ENCODE measurements around the gene GTF2A1L. TPM values are rescaled to one million over a fixed set of nuclear protein-coding genes. Genes with fewer than 3 reads are reported as not detected.
"Not testable (repeated sequence)": the region's sequence is repeated elsewhere in the genome, so short reads cannot be mapped to it uniquely, and the experiment has no call there.

Gene GTF2A1L
- total RNA-seq, 1 donor from 2014 or later, result not detected

DNA sequence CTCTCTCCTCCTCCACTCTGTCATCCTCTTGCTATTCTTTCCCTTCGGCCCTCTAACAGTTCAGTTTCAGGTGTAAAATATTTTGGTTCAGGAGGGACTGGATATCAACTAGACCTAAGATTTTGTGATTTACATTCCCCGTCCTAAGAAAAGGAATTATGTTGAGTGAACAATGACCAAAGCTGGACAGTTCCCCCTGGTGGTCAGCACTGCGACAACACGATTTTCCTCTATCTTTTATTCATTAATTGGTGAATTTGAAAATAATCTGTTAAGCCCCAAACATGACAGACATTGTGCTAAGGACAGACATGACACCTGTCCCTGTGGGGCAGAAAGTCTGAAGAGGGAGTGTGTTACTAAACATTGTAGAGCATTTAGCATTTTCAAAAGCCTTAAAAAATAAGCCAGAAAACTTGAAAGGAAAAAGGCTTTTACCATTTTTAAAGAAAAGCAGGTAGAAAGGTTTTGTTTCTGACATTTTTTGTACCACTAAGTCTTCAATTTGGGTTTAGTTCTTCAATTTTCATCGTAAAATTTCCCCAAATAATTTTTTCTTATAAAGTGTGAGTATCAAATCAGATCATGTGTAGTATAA is 28.4 kb upstream of the GTF2A1L start:
- no peak overlapping the region for H3K4me3 Mint-ChIP-seq (ENCODE audit: low read depth)
- no peak for DNase-seq (ENCODE audit: low spot score)
- intact Hi-C loops (cut with micrococcal nuclease), result loop anchor here (5.0 kb wide), 1 partner anchor 142 kb away; no protein-coding TSS in a partner anchor
- no peak overlapping the region for H3K27ac Mint-ChIP-seq
- H3K9me3 Mint-ChIP-seq, result no peaks in the 10 kb centered on the region
- peaks cover 12% of the 10 kb centered on the region for H3K4me1 Mint-ChIP-seq (ENCODE audit: low read depth)
- H3K27me3 Mint-ChIP-seq (ENCODE audit: low read depth), result peaks cover 5% of the 10 kb centered on the region
- H3K36me3 Mint-ChIP-seq (ENCODE audit: low read depth), result no peaks in the 10 kb centered on the region

- Mint-ChIP-seq H3K4me3 (ENCODE audit: low read depth) (no peak overlapping the region), H3K27ac (no peak overlapping the region), H3K9me3 (no peaks in the 10 kb centered on the region), H3K27me3 (ENCODE audit: low read depth) (peaks cover 7% of the 10 kb centered on the region), H3K36me3 (ENCODE audit: low read depth) (no peaks in the 10 kb centered on the region), H3K4me1 (ENCODE audit: low read depth) (peaks cover 12% of the 10 kb centered on the region)
- intact Hi-C loops (cut with micrococcal nuclease), result no loop called here
- no peak for DNase-seq (ENCODE audit: low spot score)
Measured at GRCh38 chr2:48590017-48590416, 27.6 kb upstream of the GTF2A1L start.

DNA sequence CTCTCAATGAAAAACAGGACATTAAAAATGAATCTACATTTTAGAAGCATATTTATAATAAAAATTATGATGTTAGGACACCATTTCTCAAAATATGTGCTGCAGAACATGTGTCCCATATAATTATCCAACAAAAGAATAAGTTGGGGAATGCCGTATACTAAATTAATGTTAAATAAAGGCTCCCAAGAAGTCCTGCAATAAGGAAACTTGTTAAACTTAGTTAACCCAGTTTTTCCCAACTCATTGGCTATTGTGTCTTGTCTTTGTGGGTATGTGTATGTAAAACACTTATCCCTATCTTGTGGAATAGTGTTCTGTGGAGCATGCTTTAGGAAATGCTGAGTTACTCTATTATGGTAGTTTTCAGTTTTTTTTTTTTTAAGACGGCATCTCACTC is 25.6 kb upstream of the GTF2A1L start:
- Mint-ChIP-seq H3K9me3 (no peaks in the 10 kb centered on the region), H3K36me3 (ENCODE audit: low read depth) (no peaks in the 10 kb centered on the region), H3K4me1 (ENCODE audit: low read depth) (peaks cover 6% of the 10 kb centered on the region), H3K27ac (no peak overlapping the region), H3K4me3 (ENCODE audit: low read depth) (no peak overlapping the region), H3K27me3 (ENCODE audit: low read depth) (peaks cover 14% of the 10 kb centered on the region)
- DNase-seq (ENCODE audit: low spot score), result no peak
- intact Hi-C loops (cut with micrococcal nuclease), result no loop called here

DNA sequence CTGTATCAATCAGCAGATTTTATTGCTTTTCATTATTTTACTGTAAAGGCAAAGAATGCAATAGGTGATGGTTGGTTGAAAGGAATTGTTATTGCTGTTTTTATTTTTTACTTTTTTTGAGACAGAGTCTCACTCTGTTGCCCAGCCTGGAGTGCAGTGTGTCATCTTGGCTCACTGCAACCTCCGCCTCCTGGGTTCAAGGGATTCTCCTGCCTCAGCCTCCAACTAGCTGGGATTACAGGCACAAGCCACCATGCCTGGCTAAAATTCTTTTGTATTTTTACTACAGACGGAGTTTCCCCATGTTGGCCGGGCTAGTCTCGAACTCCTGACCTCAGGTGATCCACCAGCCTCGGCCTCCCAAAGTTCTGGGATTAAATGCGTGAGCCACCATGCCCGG is 20.9 kb upstream of the GTF2A1L start:
- DNase-seq (ENCODE audit: low spot score); H3K27ac Mint-ChIP-seq; H3K9me3 Mint-ChIP-seq; H3K4me3 Mint-ChIP-seq (ENCODE audit: low read depth); H3K36me3 Mint-ChIP-seq (ENCODE audit: low read depth); intact Hi-C loops (cut with micrococcal nuclease); H3K4me1 Mint-ChIP-seq (ENCODE audit: low read depth): not testable (repeated sequence)
- peaks cover 13% of the 10 kb centered on the region for H3K27me3 Mint-ChIP-seq (ENCODE audit: low read depth)

DNA sequence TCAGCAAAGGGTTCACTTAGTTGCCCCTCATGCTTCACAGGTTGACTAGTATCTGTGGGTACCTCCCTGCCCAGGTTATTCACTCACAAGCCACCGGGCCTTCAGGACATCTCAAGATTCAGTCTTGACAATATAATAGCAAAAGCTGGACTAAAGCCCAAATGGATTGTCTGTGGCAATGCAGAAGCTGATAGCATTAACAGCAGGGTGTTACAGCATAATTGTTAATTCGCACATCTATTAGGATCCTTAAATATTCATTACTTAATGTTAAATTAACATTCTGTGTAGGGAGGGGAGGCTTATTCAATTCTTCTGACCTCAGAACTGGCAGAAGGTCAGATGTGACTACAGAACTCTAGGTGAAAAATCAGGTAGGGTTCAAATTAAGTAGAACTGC is 20.2 kb upstream of the GTF2A1L start:
- Mint-ChIP-seq H3K4me3 (ENCODE audit: low read depth) (no peak overlapping the region), H3K9me3 (no peaks in the 10 kb centered on the region), H3K27ac (no peak overlapping the region), H3K36me3 (ENCODE audit: low read depth) (no peaks in the 10 kb centered on the region), H3K4me1 (ENCODE audit: low read depth) (peaks cover 2% of the 10 kb centered on the region), H3K27me3 (ENCODE audit: low read depth) (peaks cover 13% of the 10 kb centered on the region)
- intact Hi-C loops (cut with micrococcal nuclease), result no loop called here
- DNase-seq (ENCODE audit: low spot score), result no peak

DNA sequence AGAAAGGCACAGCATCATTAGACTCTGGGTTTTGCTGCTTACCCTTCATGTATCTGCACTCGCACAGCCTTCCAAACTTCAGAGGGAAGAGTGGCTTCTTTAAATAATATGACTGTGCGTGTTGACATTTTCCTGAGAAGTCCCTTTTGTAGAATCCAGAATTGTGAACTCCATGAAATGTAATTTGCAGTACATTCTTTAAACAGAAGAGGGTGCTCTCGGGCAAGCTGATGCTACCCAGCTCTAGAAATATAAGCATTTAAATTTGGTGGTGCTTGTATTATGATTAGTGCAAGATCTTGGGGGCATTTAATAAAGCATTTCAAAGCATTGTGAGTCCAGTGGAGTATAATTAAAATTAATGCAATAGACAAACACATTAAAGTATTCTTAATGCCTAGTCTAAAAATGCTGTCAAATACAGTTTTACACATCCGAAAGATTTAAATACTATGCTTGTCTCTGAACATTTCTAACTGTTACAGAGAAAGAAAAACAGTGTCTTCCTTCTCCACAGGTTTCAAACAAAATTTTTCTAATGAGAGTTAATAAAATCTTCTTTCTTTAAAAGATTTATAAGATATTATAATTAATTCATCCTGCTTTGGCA is 17.3 kb upstream of the GTF2A1L start:
- peaks cover 14% of the 10 kb centered on the region for H3K27me3 Mint-ChIP-seq (ENCODE audit: low read depth)
- intact Hi-C loops (cut with micrococcal nuclease), result no loop called here
- no peak overlapping the region for H3K27ac Mint-ChIP-seq
- DNase-seq (ENCODE audit: low spot score), result no peak
- H3K9me3 Mint-ChIP-seq, result no peaks in the 10 kb centered on the region
- H3K4me3 Mint-ChIP-seq (ENCODE audit: low read depth), result no peak overlapping the region
- H3K36me3 Mint-ChIP-seq (ENCODE audit: low read depth), result no peaks in the 10 kb centered on the region
- peaks cover 4% of the 10 kb centered on the region for H3K4me1 Mint-ChIP-seq (ENCODE audit: low read depth)

DNA sequence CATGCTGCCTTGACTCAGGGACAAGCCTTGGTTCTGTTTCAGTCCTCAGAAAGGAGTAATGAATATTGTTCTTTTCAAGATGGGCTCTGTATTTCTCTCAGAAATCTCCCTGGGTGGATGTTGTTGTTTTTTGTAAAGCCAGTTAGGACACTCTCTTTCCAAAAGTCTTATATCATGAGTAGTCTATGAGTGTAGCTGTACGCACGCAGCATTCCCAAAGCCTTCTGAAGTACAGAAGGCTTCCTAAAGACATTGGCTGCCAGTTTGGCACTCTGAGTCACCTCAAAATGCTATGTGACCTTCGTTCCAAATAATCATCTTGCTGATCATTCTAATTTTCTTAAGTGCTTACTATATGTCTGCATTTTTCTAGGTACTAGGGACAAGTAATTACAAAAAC is 16.7 kb upstream of the GTF2A1L start:
- peaks cover 4% of the 10 kb centered on the region for H3K4me1 Mint-ChIP-seq (ENCODE audit: low read depth)
- peaks cover 9% of the 10 kb centered on the region for H3K27me3 Mint-ChIP-seq (ENCODE audit: low read depth)
- H3K36me3 Mint-ChIP-seq (ENCODE audit: low read depth), result no peaks in the 10 kb centered on the region
- no peaks in the 10 kb centered on the region for H3K9me3 Mint-ChIP-seq
- DNase-seq (ENCODE audit: low spot score), result no peak
- H3K4me3 Mint-ChIP-seq (ENCODE audit: low read depth), result no peak overlapping the region
- intact Hi-C loops (cut with micrococcal nuclease), result no loop called here
- H3K27ac Mint-ChIP-seq, result no peak overlapping the region

DNA sequence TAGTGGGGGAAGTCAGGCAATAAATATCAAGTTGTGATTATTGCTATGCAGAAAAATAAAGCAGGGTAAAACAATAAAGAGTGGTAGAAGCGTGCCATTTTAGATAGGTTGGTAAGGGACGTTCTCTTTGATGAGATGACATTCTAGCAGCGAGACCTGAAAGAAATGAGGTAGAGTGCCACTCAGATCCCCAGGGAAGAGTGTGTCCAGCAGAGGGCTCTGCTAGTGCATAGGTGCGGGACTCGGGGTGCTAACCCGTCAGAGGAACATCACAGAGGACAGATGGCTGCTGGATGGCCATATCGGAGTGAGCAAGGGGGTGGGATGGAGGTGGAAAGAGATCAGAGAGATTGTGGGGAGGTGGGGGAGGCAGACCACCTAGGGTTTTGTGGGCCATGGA is 16.3 kb upstream of the GTF2A1L start:
- intact Hi-C loops (cut with micrococcal nuclease), result no loop called here
- DNase-seq (ENCODE audit: low spot score), result no peak
- no peak overlapping the region for H3K27ac Mint-ChIP-seq
- no peak overlapping the region for H3K4me3 Mint-ChIP-seq (ENCODE audit: low read depth)
- H3K36me3 Mint-ChIP-seq (ENCODE audit: low read depth), result no peaks in the 10 kb centered on the region
- peaks cover 9% of the 10 kb centered on the region for H3K27me3 Mint-ChIP-seq (ENCODE audit: low read depth)
- H3K9me3 Mint-ChIP-seq, result no peaks in the 10 kb centered on the region
- peaks cover 4% of the 10 kb centered on the region for H3K4me1 Mint-ChIP-seq (ENCODE audit: low read depth)

GRCh38 chr2:48605482-48606175 is 12.0 kb upstream of the GTF2A1L start:
- Mint-ChIP-seq H3K4me1 (ENCODE audit: low read depth) (peaks cover 2% of the 10 kb centered on the region), H3K4me3 (ENCODE audit: low read depth) (no peak overlapping the region), H3K27me3 (ENCODE audit: low read depth) (peaks cover 5% of the 10 kb centered on the region), H3K36me3 (ENCODE audit: low read depth) (no peaks in the 10 kb centered on the region), H3K27ac (no peak overlapping the region), H3K9me3 (no peaks in the 10 kb centered on the region)
- no peak for DNase-seq (ENCODE audit: low spot score)
- intact Hi-C loops (cut with micrococcal nuclease), result no loop called here

GRCh38 chr2:48607307-48608014 is 10.2 kb upstream of the GTF2A1L start:
- H3K36me3 Mint-ChIP-seq (ENCODE audit: low read depth), result no peaks in the 10 kb centered on the region
- H3K4me3 Mint-ChIP-seq (ENCODE audit: low read depth), result no peak overlapping the region
- H3K27me3 Mint-ChIP-seq (ENCODE audit: low read depth), result peaks cover 5% of the 10 kb centered on the region
- H3K4me1 Mint-ChIP-seq (ENCODE audit: low read depth), result peaks cover 2% of the 10 kb centered on the region
- intact Hi-C loops (cut with micrococcal nuclease), result no loop called here
- no peak for DNase-seq (ENCODE audit: low spot score)
- H3K27ac Mint-ChIP-seq, result no peak overlapping the region
- no peaks in the 10 kb centered on the region for H3K9me3 Mint-ChIP-seq

DNA sequence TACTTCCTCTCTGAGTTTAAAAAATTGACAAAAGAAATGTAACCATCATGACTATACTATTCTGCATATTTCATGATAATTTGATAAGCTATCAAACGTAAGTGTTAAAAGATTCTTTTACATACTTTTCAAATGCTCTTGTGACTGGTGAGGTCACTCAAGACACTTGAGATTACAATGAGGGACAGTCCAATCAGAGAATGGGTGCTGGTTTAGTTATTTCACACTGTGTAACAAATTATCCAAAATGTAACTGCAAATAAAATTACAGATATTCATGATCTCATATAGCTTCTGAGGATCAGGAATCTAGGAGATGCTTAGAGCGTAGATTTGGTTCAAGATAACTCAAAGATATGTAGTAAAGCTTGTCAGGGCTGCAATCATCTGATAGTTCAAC is 4.4 kb upstream of the GTF2A1L start:
- Mint-ChIP-seq H3K27ac (no peak overlapping the region), H3K4me1 (ENCODE audit: low read depth) (no peaks in the 10 kb centered on the region)

DNA sequence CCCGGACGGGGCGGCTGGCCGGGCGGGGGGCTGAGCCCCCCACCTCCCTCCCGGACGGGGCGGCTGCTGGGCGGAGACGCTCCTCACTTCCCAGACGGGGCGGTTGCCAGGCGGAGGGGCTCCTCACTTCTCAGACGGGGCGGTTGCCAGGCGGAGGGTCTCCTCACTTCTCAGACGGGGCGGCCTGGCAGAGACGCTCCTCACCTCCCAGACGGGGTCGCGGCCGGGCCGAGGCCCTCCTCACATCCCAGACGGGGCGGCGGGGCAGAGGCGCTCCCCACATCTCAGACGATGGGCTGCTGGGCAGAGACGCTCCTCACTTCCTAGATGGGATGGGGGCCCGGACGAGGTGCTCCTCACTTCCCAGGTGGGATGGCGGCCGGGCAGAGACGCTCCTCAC is 3.1 kb upstream of the GTF2A1L start:
- H3K4me1 Mint-ChIP-seq (ENCODE audit: low read depth); H3K27ac Mint-ChIP-seq; intact Hi-C loops (cut with micrococcal nuclease); DNase-seq (ENCODE audit: low spot score); H3K9me3 Mint-ChIP-seq; H3K36me3 Mint-ChIP-seq (ENCODE audit: low read depth); H3K4me3 Mint-ChIP-seq (ENCODE audit: low read depth); H3K27me3 Mint-ChIP-seq (ENCODE audit: low read depth): not testable (repeated sequence)

More for the DNA sequence above, 4.4 kb upstream of the GTF2A1L start:
- H3K27me3 Mint-ChIP-seq (ENCODE audit: low read depth), result no peaks in the 10 kb centered on the region
- no peaks in the 10 kb centered on the region for H3K36me3 Mint-ChIP-seq (ENCODE audit: low read depth)
- no peak overlapping the region for H3K4me3 Mint-ChIP-seq (ENCODE audit: low read depth)
- intact Hi-C loops (cut with micrococcal nuclease), result no loop called here
- H3K9me3 Mint-ChIP-seq, result peaks cover 4% of the 10 kb centered on the region
- no peak for DNase-seq (ENCODE audit: low spot score)

DNA sequence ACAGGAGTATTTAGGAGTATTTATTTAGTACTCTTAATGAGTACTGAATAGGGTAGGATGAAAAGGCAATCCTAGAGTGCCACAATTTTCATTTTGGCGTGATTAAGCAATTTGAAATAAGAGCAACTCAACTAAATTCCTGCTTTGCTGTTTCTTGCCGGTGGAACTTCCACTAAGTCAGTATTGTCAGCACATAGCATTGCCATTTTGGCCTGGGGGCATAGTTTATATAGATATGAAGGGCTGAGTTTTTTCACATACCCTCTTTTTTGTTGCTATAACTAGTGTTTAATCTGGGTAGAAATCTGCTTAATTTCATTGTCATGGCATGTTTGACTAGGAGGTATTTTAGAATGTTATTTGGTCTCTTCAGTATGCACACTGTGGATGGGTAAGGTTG is 1.9 kb downstream of the GTF2A1L start:
- no peak overlapping the region for H3K27ac Mint-ChIP-seq
- no peak for DNase-seq (ENCODE audit: low spot score)

More for the DNA sequence above, 1.9 kb downstream of the GTF2A1L start:
- intact Hi-C loops (cut with micrococcal nuclease), result no loop called here
- Mint-ChIP-seq H3K4me1 (ENCODE audit: low read depth) (no peaks in the 10 kb centered on the region), H3K36me3 (ENCODE audit: low read depth) (no peaks in the 10 kb centered on the region), H3K9me3 (no peaks in the 10 kb centered on the region), H3K4me3 (ENCODE audit: low read depth) (no peak overlapping the region), H3K27me3 (ENCODE audit: low read depth) (peaks cover 4% of the 10 kb centered on the region)
